Mucosa of descending colon (tissue), 3 donors: Measurements from ENCODE around the gene MAGOHB. TPM values are rescaled to one million over a fixed set of nuclear protein-coding genes. Genes with fewer than 3 reads are reported as not detected.
"Not testable (repeated sequence)": the region's sequence is repeated elsewhere in the genome, so short reads cannot be mapped to it uniquely, and the experiment has no call there.

Source experiments
- ATAC-seq: fragments of 200-7000 bp; cut with Tn5 transposase; one replicate; pipeline ENCODE4 v1.9.1; 2020; ENCODE audit warnings: mild to moderate bottlenecking, moderate library complexity
- DNase-seq, 3 donors: peaks; one replicate each; pipeline ENCODE4 v3.0.0-alpha.2; 2020
- H3K36me3 ChIP-seq: fragments of 200-600 bp; one replicate; pipeline ENCODE4 v1.8.0; 2021; ENCODE audit warnings: low read depth, mild to moderate bottlenecking
- H3K4me1 ChIP-seq: fragments of 200-600 bp; one replicate; pipeline ENCODE4 v1.8.0; 2021; ENCODE audit warnings: low read depth, mild to moderate bottlenecking
- H3K4me3 ChIP-seq: fragments of 200-600 bp; one replicate; pipeline ENCODE4 v1.8.0; 2021; ENCODE audit warnings: mild to moderate bottlenecking
- H3K9me3 ChIP-seq: fragments of 200-600 bp; one replicate; pipeline ENCODE4 v1.8.0; 2021; ENCODE audit warnings: mild to moderate bottlenecking
- CTCF ChIP-seq: fragments of 200-600 bp; IDR thresholded peaks from one replicate; pipeline ENCODE4 v1.8.0; 2022; ENCODE audit warnings: antibody characterized with exemption, mild to moderate bottlenecking
- intact Hi-C, 2 donors: fragments of 100-400 bp; cut with DNase I in 1 of 2; cut with micrococcal nuclease in 1 of 2; formaldehyde crosslinking; loops; one replicate each; pipeline versions ENCODE4 v1.11.0 to v1.11.1; 2022; cut with DNase I, micrococcal nuclease
- total RNA-seq, 3 donors: library from RNA; stranded (reverse); fragmentation: NEBNext Ultra II Directional in 2 of 3; extraction: Animal tissue kit (Norgen Biotek cat#: 25700) in 2 of 3; gene quantifications; one replicate each; pipeline versions ENCODE4 v1.2.1 to v1.2.4, GENCODE V29; 2021 to 2023
- donor health status: DM: no; HTN: no; CAD: no; lungs with moderate emphysema.
- donor health status: DM: no; HTN: no; CAD: no.
- donor health status: DM: no; HTN: yes; CAD: no.

The MAGOHB gene
- total RNA-seq, 3 donors from 2014 or later: 9.6 to 14.7 (median 13.7) TPM

GRCh38 chr12:10574307-10574706 is 39.1 kb downstream of the MAGOHB start:
- ATAC-seq: no peak
- intact Hi-C loops: no loop called here

DNA sequence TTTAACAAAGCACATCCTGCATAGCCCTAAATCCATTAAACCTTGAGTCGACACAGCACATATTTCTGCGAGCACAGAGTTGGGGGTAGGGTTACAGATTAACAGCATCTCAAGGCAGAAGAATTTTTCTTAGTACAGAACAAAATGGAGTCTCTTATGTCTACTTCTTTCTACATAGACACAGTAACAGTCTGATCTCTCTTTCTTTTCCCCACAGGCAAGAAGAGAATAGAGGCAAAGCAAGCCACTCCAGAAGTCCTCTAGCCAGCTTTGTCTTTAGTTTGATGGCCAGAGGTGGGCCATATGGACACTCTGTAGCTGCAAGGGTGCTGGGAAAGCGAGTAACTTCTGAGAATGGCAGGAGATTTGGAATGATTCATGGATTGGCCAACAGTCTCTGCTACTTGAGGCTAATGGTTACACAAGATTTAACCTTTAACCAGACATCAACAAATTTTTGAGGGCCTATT is 41.4 kb downstream of the MAGOHB start:
- H3K9me3 ChIP-seq, ATAC-seq, H3K4me3 ChIP-seq, H3K36me3 ChIP-seq, intact Hi-C loops, H3K4me1 ChIP-seq, DNase-seq: not testable (repeated sequence)

More at GRCh38 chr12:10574307-10574706, 39.1 kb downstream of the MAGOHB start:
- Histone ChIP-seq H3K9me3 (no peaks in the 10 kb centered on the region), H3K4me1 (no peaks in the 10 kb centered on the region), H3K36me3 (no peaks in the 10 kb centered on the region), H3K4me3 (no peak overlapping the region)
- DNase-seq: no peak
- no peak for TF ChIP-seq CTCF

DNA sequence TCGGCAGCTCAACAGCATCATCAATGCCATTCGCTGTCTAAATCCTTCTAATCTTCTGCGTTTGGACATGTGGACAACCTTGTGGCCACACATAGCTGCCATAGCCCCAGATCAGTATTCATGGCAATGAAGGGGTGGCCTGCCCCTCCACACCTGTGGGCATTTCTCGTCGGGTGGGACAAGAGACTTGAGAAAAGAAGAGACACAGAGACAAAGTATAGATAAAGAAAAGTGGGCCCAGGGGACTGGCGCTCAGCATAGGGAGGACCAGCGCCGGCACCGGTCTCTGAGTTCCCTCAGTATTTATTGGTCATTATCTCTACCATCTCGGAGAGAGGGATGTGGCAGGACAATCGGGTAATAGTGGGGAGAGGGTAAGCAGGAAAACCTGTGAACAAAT is 42.3 kb downstream of the MAGOHB start:
- DNase-seq (no peak), ATAC-seq (no peak)
- no peaks in the 10 kb centered on the region for H3K36me3 ChIP-seq
- TF ChIP-seq CTCF: no peak
- no peaks in the 10 kb centered on the region for H3K4me1 ChIP-seq
- no peaks in the 10 kb centered on the region for H3K9me3 ChIP-seq
- intact Hi-C loops: no loop called here
- no peak overlapping the region for H3K4me3 ChIP-seq

- Histone ChIP-seq H3K9me3 (no peaks in the 10 kb centered on the region), H3K36me3 (no peaks in the 10 kb centered on the region), H3K4me3 (no peak overlapping the region), H3K4me1 (no peaks in the 10 kb centered on the region)
- DNase-seq: no peak
- intact Hi-C loops: loop anchor here in 1 of 2 donors (10.0 kb wide), 1 partner anchor 333 kb away; no protein-coding TSS in a partner anchor
- no peak for ATAC-seq
- no peak for TF ChIP-seq CTCF
Measured at GRCh38 chr12:10567813-10568212, 45.6 kb downstream of the MAGOHB start.

- ATAC-seq (no peak), DNase-seq (no peak)
- Histone ChIP-seq H3K9me3 (no peaks in the 10 kb centered on the region), H3K4me3 (no peak overlapping the region), H3K36me3 (no peaks in the 10 kb centered on the region), H3K4me1 (no peaks in the 10 kb centered on the region)
- intact Hi-C loops: loop anchor here (5.0 to 10.0 kb wide), 3 partner anchors 232 to 329 kb away; no protein-coding TSS in a partner anchor
- no peak for TF ChIP-seq CTCF
Measured at GRCh38 chr12:10563966-10564365, 49.4 kb downstream of the MAGOHB start.

DNA sequence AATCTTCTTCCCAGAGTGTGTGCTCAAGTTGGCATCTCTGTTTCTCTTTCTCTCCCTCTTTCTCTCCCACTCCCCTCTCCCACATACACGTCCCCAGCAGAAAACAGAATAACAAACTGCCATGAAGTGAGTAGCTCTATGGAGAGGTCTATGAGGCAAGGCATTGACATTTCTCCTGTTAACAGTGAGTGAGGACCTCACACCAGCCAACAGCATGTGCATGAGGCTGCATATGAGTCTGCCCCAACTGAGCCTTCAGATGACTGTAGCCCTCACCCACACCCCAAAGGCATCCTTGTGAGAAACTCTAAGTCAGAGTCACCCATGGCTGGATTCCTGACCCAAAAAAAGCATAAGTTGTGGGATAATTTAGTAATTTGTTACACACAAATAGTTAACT is 50.4 kb downstream of the MAGOHB start:
- no peaks in the 10 kb centered on the region for H3K4me1 ChIP-seq
- no peak for DNase-seq

More for the DNA sequence above, 50.4 kb downstream of the MAGOHB start:
- Histone ChIP-seq H3K9me3 (no peaks in the 10 kb centered on the region), H3K4me3 (no peak overlapping the region), H3K36me3 (no peaks in the 10 kb centered on the region)
- no peak for TF ChIP-seq CTCF
- ATAC-seq: no peak
- intact Hi-C loops: loop anchor here (5.0 to 10.0 kb wide), 3 partner anchors 231 to 328 kb away; no protein-coding TSS in a partner anchor
